ENCODE results near the gene MOBP. TPM values are rescaled to one million over a fixed set of nuclear protein-coding genes. Genes with fewer than 3 reads are reported as not detected.

MOBP gene
- total and polyA plus RNA-seq, 9 of the 15 experiments (the other 6 are each of a cell fraction or from before 2014, with no cell fraction given): 0.09 to 0.33 (median 0.11) TPM; not detected in 4

DNA sequence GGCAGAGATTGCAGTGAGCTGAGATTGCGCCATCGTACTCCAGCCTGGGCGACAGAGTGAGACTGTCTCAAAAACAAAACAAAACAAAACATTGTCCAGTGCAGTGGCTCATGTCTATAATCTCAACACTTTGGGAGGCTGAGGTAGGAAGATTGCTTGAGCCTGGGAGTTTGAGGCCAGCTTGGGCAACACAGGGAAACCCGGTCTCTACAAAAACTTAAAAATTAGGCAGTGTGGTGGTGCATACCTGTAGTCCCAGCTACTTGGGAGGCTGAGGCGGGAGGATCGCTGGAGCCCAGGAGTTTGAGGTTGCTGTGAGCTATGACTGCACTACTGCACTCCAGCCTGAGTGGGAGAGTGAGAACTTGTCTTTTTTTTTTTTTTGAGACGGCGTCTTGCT lies 27.2 kb upstream of the MOBP start (continued):
- TF ChIP-seq, protein P1, sequence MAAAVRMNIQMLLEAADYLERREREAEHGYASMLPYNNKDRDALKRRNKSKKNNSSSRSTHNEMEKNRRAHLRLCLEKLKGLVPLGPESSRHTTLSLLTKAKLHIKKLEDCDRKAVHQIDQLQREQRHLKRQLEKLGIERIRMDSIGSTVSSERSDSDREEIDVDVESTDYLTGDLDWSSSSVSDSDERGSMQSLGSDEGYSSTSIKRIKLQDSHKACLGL (CRISPR knock-in tag; IDR thresholded peaks at IDR 0.05; ENCODE audit: borderline replicate concordance, poor library complexity, severe bottlenecking): no peak
- TF ChIP-seq, protein P2, sequence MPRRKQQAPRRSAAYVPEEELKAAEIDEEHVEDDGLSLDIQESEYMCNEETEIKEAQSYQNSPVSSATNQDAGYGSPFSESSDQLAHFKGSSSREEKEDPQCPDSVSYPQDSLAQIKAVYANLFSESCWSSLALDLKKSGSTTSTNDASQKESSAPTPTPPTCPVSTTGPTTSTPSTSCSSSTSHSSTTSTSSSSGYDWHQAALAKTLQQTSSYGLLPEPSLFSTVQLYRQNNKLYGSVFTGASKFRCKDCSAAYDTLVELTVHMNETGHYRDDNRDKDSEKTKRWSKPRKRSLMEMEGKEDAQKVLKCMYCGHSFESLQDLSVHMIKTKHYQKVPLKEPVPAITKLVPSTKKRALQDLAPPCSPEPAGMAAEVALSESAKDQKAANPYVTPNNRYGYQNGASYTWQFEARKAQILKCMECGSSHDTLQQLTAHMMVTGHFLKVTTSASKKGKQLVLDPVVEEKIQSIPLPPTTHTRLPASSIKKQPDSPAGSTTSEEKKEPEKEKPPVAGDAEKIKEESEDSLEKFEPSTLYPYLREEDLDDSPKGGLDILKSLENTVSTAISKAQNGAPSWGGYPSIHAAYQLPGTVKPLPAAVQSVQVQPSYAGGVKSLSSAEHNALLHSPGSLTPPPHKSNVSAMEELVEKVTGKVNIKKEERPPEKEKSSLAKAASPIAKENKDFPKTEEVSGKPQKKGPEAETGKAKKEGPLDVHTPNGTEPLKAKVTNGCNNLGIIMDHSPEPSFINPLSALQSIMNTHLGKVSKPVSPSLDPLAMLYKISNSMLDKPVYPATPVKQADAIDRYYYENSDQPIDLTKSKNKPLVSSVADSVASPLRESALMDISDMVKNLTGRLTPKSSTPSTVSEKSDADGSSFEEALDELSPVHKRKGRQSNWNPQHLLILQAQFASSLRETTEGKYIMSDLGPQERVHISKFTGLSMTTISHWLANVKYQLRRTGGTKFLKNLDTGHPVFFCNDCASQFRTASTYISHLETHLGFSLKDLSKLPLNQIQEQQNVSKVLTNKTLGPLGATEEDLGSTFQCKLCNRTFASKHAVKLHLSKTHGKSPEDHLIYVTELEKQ (CRISPR knock-in tag; IDR thresholded peaks at IDR 0.05): no peak
- TF ChIP-seq MCM5 (IDR thresholded peaks at IDR 0.05; ENCODE audit: low read depth): no peak
- TF ChIP-seq MYC (IDR thresholded peaks at IDR 0.05; ENCODE audit: low read depth, low read length): no peak
- TF ChIP-seq MYC (CRISPR knock-in tag; IDR thresholded peaks at IDR 0.05; ENCODE audit: borderline replicate concordance, low read depth): no peak
- TF ChIP-seq, protein P3, sequence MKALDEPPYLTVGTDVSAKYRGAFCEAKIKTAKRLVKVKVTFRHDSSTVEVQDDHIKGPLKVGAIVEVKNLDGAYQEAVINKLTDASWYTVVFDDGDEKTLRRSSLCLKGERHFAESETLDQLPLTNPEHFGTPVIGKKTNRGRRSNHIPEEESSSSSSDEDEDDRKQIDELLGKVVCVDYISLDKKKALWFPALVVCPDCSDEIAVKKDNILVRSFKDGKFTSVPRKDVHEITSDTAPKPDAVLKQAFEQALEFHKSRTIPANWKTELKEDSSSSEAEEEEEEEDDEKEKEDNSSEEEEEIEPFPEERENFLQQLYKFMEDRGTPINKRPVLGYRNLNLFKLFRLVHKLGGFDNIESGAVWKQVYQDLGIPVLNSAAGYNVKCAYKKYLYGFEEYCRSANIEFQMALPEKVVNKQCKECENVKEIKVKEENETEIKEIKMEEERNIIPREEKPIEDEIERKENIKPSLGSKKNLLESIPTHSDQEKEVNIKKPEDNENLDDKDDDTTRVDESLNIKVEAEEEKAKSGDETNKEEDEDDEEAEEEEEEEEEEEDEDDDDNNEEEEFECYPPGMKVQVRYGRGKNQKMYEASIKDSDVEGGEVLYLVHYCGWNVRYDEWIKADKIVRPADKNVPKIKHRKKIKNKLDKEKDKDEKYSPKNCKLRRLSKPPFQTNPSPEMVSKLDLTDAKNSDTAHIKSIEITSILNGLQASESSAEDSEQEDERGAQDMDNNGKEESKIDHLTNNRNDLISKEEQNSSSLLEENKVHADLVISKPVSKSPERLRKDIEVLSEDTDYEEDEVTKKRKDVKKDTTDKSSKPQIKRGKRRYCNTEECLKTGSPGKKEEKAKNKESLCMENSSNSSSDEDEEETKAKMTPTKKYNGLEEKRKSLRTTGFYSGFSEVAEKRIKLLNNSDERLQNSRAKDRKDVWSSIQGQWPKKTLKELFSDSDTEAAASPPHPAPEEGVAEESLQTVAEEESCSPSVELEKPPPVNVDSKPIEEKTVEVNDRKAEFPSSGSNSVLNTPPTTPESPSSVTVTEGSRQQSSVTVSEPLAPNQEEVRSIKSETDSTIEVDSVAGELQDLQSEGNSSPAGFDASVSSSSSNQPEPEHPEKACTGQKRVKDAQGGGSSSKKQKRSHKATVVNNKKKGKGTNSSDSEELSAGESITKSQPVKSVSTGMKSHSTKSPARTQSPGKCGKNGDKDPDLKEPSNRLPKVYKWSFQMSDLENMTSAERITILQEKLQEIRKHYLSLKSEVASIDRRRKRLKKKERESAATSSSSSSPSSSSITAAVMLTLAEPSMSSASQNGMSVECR (CRISPR knock-in tag; IDR thresholded peaks at IDR 0.05): no peak
- TF ChIP-seq ZNF589 (CRISPR knock-in tag; IDR thresholded peaks at IDR 0.05; ENCODE audit: low read depth): no peak

Data from K562 (cell line).